NCI-H1048 (cell line): Measurements from ENCODE around the gene AOAH.

Source experiments
- DNase-seq: peaks from one replicate; lab custom pipeline; 2025; lab: John Stamatoyannopoulos, UW

Gene AOAH

DNA sequence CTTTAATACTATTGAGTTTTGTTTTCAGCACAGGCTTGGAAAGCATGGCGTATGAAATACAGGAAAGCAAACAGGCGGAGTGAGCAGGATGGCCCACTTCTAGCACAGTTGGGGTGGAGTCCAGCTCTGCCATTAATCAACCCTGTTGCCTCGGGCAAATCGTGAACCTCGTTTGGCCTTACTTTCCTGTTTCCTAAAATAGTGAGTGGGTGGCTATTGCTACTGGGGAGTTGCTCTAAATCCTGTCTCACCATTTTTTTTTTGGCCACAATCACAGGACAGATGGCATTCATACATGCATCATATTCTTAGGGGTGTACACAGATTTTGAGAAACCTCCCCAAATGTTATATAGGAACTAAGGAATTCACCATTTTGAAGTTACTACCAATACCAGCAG lies 176.9 kb downstream of the AOAH start:
- no peak for DNase-seq

DNA sequence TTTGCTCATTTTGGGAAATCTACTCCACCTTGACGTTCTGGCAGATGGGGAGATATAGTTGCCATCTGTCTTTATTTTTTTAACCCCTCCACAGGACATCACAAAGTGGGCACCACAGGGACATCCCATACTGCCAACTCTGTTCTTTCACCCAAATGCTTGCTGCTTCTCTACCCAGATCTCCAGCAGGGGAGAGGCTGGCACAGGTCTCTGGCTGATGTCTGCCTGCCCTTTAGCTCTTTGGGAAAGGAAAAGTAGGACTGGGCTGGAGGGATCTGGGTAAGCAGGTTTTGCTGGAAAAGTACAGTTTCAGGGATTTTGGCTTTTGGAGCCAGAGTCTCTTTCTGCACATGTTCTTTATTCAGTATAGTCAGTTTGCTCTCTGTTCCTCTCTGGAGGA lies 178.0 kb downstream of the AOAH start:
- no peak for DNase-seq

DNA sequence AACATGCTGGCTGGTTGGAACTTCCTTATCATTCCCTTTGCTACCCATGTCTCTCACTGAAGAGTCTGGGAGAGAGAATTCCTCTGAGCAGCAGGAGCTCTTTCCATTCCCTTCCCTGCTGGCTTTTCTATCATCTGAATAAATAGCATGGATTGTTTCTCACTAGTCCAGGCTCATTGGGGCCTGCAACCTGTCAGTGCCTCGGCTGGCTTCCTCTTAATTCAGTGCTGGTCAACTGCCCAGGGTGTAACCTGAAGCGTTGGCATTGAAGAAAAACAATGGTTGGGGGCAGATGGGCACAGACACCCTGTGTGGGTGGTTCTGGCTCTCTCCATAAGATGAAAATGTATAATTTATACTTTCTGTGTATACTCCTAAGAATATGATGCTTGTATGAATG lies 179.0 kb downstream of the AOAH start:
- DNase-seq, result no peak

GRCh38 chr7:36538126-36538525 lies 186.2 kb downstream of the AOAH start:
- no peak for DNase-seq

- DNase-seq, result no peak
These were observed 188.2 kb downstream of the AOAH start for GRCh38 chr7:36535866-36536664.

GRCh38 chr7:36533717-36534116 lies 190.6 kb downstream of the AOAH start:
- no peak for DNase-seq

DNA sequence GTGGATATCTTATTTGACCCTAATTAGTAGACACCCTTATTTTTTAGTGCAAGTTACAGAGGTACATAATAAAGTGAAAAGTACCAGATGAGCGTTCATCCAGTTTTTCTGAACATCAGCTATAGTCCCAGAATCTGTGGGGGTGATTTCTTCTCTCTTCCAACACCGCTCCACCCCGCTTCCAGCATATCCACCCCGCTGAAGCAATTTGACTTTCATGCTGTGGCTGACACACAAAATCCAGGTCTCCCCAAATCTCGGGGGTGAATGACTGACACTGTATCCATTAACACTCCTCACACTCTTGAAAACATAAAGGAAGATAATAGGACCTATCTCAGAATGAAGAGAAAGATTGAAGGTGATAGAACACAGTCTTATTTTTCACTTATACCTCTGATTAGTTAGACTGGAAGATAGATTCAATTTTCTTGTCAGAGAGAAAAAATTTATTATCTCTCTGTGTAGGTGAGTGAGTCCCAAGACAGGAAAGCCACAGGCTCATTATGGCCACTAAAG lies 191.3 kb downstream of the AOAH start:
- DNase-seq, result no peak

DNA sequence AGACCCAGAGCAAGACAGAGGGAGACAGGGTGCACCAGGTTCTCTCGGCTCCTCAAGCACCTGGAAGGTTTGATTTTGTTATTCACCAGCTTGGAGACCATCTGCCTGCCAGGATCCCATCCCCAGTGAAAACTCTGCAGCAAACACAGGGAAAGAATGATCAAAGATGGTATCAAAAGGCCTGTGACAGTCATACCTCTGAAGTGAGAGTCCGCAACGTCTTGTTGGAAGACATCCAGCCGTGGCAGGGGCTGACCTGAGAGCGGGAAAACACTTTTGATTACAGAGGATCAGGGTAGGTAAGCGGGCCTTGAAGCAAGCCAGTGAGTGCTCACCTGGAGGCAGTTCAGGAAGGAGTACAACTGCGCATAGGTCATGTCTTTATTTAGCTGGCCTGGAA lies 192.3 kb downstream of the AOAH start:
- no peak for DNase-seq

- no peak for DNase-seq
These were observed 193.8 kb downstream of the AOAH start for GRCh38 chr7:36530456-36530855.

GRCh38 chr7:36527549-36527913 lies 196.8 kb downstream of the AOAH start:
- no peak for DNase-seq

DNA sequence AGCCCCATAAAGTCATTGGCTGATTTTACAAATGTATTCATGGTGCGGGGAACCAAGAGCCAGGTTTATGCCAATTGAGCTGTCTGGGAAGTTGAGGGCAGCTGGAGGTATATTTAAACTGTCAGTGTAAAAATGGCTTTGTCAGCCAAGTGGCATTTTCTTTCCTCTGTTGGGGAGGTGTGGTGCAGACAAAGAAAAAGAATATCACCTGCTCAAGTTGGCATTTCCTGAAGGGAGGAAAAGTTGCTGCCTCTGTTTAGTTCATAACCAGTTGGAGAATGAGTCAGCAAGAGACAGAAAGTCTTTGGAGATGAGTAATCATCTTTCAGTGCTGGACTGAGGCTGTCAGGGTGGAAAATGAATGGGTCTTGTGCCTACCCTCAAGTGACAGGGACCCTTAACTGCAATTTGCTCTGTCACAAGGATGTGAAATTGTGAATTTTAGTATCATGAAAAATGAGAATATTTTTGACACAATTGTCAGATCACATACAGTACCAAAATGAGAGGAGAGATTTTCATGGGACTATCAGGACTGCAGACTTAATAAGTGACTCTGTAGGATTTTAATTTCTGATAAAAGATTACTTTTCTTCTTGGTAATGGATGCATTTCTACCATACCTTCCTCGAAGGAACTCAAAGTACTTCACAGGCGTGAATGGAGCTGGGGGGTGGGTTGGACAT lies 197.3 kb downstream of the AOAH start:
- no peak for DNase-seq

DNA sequence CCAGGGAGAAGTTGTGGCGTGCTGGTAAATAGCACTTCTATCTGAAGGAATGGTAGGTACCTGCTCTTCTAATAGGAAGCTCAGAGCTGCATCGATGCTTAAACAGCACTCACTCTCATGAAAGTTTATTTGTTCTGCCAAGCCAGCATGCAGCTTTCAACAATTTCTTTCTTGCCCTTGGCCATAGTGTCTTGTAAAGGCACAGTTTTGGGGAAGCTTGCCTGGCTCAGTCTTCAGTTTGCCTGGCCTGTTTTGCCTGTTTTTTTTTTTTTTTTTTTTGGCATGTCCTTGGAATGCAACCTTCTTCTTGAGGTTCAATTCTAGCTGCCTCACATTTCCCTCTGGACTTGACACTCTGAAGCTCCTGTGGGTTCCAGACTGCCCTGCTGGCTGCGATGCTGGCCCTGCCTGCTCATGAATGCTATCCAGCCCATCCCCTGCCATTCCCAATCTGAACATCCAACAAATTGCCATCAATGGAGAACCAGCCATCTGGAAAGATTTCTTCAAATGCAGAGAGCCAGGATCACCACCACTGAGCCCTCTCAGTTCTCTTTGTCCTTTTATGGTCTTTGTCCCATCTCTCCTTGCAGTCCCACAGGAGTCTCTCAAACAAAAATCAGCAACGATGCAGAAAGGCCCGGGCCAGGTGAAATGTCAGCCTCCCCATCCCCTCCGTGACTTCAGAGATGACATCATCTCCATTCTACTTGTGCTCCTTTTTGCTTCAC lies 200.8 kb downstream of the AOAH start:
- no peak for DNase-seq

GRCh38 chr7:36522453-36523007 lies 201.8 kb downstream of the AOAH start:
- no peak for DNase-seq

- no peak for DNase-seq
These were observed 202.4 kb downstream of the AOAH start for GRCh38 chr7:36521911-36522310.

GRCh38 chr7:36521133-36521532 lies 203.2 kb downstream of the AOAH start:
- no peak for DNase-seq

GRCh38 chr7:36515847-36516246 lies 208.4 kb downstream of the AOAH start:
- DNase-seq, result no peak

DNA sequence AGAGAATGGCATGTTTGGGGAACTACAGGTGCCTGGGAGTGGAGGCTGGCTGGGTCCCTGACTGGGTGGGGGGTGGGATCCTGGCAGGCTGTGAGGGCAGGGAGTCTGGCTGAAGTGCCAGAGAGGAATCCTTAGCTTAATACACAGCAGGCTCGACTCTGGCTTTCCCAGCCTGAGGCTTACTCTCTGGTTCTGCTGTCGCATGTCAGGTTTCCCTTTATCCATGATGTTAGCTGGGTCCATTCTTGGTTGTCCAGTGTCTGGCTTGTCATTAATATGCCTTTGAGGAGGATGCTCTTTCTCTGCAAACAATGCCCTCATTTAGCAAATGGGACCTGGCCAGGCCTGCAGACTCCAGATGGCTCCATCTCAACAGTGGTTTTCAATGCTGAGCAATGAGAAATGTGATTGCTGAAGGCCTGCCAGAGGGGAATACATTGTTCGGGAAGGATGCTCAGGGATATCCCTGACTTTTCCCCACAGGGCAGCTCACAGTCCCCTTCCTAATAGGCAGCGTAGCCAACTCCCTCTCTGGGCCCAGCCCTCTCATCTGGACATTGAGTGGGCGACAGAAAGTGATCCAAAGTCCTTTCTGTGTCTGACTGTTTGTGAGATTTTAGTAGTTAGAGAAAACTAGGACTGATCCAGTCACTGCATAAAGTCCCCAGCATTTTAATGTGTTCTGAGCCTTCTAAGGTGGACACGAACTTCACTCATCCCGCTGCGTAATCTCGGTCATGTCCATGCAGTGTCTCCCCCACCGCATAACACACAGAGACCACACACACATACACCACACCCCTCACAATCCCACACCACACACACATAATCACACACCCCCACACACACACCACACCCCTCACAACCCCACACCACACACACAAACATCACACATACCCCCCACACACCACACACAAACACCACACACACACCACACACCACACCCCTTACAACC lies 209.7 kb downstream of the AOAH start:
- no peak for DNase-seq

- DNase-seq, result no peak
These were observed 210.9 kb downstream of the AOAH start for GRCh38 chr7:36513393-36513792.

- DNase-seq, result no peak
These were observed 211.7 kb downstream of the AOAH start for GRCh38 chr7:36512616-36513015.

DNA sequence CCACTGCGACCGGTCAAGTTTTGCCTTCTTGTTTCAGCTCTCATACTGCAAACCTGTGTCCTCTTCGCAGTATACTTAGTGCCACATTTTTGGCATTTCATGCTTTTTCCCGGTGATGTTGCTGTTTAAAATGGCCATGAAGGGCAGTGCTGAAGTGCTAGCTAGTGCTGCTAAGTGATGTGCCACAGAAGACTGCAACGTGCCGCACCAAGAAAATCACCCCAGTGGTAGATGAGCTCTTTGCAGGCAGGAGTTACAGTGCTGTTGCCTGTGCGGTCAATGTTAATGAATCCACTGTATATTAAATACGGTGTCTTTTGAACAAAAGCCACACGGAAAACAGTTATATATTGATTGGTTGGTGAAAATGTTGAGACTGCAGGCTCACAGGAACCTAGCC lies 214.3 kb downstream of the AOAH start:
- no peak for DNase-seq
